Lower lobe of right lung (tissue), 2 donors: ENCODE results near the gene EVA1C. TPM values are rescaled to one million over a fixed set of nuclear protein-coding genes. Genes with fewer than 3 reads are reported as not detected.

Source experiments
- ATAC-seq, 2 donors: fragments of 200-7000 bp; cut with Tn5 transposase; one replicate each; pipeline ENCODE4 v1.9.1; 2020 to 2022; ENCODE audit warnings: mild to moderate bottlenecking in 2 of 2, moderate library complexity in 2 of 2
- DNase-seq: peaks from one replicate; pipeline ENCODE4 v3.0.0-alpha.2; 2020
- H3K27ac ChIP-seq: fragments of 200-600 bp; one replicate; pipeline ENCODE4 v1.8.0; 2022
- H3K27me3 ChIP-seq: fragments of 200-600 bp; one replicate; pipeline ENCODE4 v1.8.0; 2022; ENCODE audit warnings: low read depth
- H3K36me3 ChIP-seq: fragments of 200-600 bp; one replicate; pipeline ENCODE4 v1.8.0; 2022; ENCODE audit warnings: mild to moderate bottlenecking
- H3K4me1 ChIP-seq: fragments of 200-600 bp; one replicate; pipeline ENCODE4 v1.8.0; 2022
- H3K4me3 ChIP-seq: fragments of 200-600 bp; one replicate; pipeline ENCODE4 v1.8.0; 2022; ENCODE audit warnings: mild to moderate bottlenecking
- H3K9me3 ChIP-seq: fragments of 200-600 bp; one replicate; pipeline ENCODE4 v1.8.0; 2022
- CTCF ChIP-seq: fragments of 200-600 bp; IDR thresholded peaks from one replicate; pipeline ENCODE4 v1.8.0; 2022; ENCODE audit warnings: antibody characterized with exemption, mild to moderate bottlenecking
- intact Hi-C: fragments of 100-400 bp; cut with DNase I; formaldehyde crosslinking; loops from one replicate; pipeline ENCODE4 v1.11.0; 2022
- total RNA-seq: library from RNA; stranded (reverse); fragmentation: NEBNext Ultra II Directional; extraction: Animal tissue kit (Norgen Biotek cat#: 25700); gene quantifications from one replicate; pipeline ENCODE4 v1.2.1, GENCODE V29; 2021
- donor health status: DM: no; HTN: yes; CAD: no; lungs with severe emphysema.

EVA1C gene
- total RNA-seq, 1 donor from 2014 or later, result 31.8 TPM

- TF ChIP-seq CTCF, result peak; percentile 36
- intact Hi-C loops, result no loop called here
- peak overlapping the region; percentile 73 for H3K4me3 ChIP-seq
- H3K27ac ChIP-seq, result peak overlapping the region; percentile 99
- H3K27me3 ChIP-seq, result no peaks in the 10 kb centered on the region
- no peaks in the 10 kb centered on the region for H3K9me3 ChIP-seq
- ATAC-seq (no peak), DNase-seq (no peak)
- H3K36me3 ChIP-seq, result peaks cover 27% of the 10 kb centered on the region
- H3K4me1 ChIP-seq, result peaks cover 64% of the 10 kb centered on the region
Observed at GRCh38 chr21:32414579-32415358, 2.3 kb downstream of the EVA1C start.

- Histone ChIP-seq H3K27me3 (no peaks in the 10 kb centered on the region), H3K4me3 (peak overlapping the region; percentile 73), H3K9me3 (no peaks in the 10 kb centered on the region), H3K36me3 (peaks cover 27% of the 10 kb centered on the region), H3K4me1 (peaks cover 61% of the 10 kb centered on the region), H3K27ac (peak overlapping the region; percentile 99)
- ATAC-seq, result no peak
- no peak for DNase-seq
- no peak for TF ChIP-seq CTCF
- intact Hi-C loops, result no loop called here
Observed at GRCh38 chr21:32415451-32416398, 3.2 kb downstream of the EVA1C start.

GRCh38 chr21:32418146-32418545 is 5.6 kb downstream of the EVA1C start:
- Histone ChIP-seq H3K27me3 (no peaks in the 10 kb centered on the region), H3K9me3 (no peaks in the 10 kb centered on the region), H3K4me3 (no peak overlapping the region), H3K36me3 (peaks cover 27% of the 10 kb centered on the region), H3K4me1 (peaks cover 55% of the 10 kb centered on the region), H3K27ac (no peak overlapping the region)
- ATAC-seq (no peak), DNase-seq (no peak)
- intact Hi-C loops, result no loop called here
- TF ChIP-seq CTCF, result no peak

GRCh38 chr21:32422064-32422463 is 9.6 kb downstream of the EVA1C start:
- no peak overlapping the region for H3K27ac ChIP-seq
- H3K27me3 ChIP-seq, result no peaks in the 10 kb centered on the region
- peaks cover 15% of the 10 kb centered on the region for H3K36me3 ChIP-seq
- DNase-seq (no peak), ATAC-seq (no peak)
- H3K4me3 ChIP-seq, result no peak overlapping the region
- no peak for TF ChIP-seq CTCF
- intact Hi-C loops, result no loop called here
- no peaks in the 10 kb centered on the region for H3K9me3 ChIP-seq
- H3K4me1 ChIP-seq, result peaks cover 20% of the 10 kb centered on the region

GRCh38 chr21:32423320-32424190 is 11.0 kb downstream of the EVA1C start:
- H3K9me3 ChIP-seq, result no peaks in the 10 kb centered on the region
- H3K4me1 ChIP-seq, result peaks cover 20% of the 10 kb centered on the region
- H3K36me3 ChIP-seq, result peaks cover 3% of the 10 kb centered on the region
- no peak for DNase-seq
- H3K27ac ChIP-seq, result no peak overlapping the region
- TF ChIP-seq CTCF, result no peak
- intact Hi-C loops, result no loop called here
- no peak overlapping the region for H3K4me3 ChIP-seq
- ATAC-seq, result no peak
- no peaks in the 10 kb centered on the region for H3K27me3 ChIP-seq
